Placental epithelial cell (primary cell): Measurements from ENCODE around the gene BCL2L14. TPM values are rescaled to one million over a fixed set of nuclear protein-coding genes. Genes with fewer than 3 reads are reported as not detected.

Experiments
- total RNA-seq: library from RNA; depleted of rRNA; stranded (reverse); fragments of >200 nt; gene quantifications from 2 replicates; pipeline ENCODE4 v1.2.3, GENCODE V29; 2012

The BCL2L14 gene, protein sequence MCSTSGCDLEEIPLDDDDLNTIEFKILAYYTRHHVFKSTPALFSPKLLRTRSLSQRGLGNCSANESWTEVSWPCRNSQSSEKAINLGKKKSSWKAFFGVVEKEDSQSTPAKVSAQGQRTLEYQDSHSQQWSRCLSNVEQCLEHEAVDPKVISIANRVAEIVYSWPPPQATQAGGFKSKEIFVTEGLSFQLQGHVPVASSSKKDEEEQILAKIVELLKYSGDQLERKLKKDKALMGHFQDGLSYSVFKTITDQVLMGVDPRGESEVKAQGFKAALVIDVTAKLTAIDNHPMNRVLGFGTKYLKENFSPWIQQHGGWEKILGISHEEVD
- total RNA-seq, result not detected in 2 replicates

DNA sequence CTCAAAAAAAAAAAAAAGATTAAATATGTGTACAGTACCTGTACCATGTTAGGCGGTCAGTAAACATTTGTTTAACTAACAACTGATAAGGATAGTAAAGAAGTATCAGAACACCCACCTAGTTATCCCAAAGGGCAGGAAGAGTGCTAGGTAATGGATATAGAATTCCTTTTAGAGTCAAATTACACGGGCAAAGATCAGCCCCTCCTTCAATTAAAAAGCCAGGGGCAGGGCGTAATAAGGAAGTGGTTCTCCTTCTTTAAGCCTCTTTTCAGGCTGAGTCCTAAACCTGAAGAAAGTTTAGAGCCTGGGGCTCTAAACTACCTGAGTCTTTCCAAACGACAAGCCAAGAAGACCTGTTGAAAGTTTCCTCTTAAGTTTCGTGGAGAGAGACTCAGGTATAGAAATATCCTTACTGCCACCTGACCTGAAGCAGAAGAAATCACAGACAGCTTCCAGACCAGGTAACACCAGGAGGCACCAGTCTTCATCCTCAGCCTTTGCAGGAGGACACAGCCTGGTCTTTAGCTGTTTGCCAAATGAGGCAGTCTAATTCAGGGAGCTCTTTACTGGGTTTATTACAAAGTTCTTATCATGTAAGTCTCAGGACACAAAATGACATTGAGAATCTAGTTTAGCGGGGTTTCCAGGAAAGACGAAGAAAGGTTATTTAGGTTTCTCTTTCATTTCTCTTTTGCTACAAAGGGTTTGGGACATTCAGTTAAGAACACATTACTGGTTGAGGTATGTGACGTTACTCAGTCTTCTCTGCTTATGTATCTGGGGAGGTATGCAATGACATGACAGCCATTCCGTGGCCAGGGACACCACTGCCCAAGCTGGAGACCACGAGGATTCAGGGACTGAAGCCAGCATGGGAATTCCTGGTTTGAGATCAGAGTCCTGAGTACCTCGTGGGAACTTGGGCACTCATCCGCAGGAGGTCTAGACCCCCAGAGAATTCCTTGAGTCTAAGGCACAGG, at the start of gene BCL2L14:
TSS of gene BCL2L14 (plus strand) at position 266 of the 983 bp plus-strand sequence. CDS start 8,367 bp downstream, outside the sequence.

Other genes with a start within 250 kb of the BCL2L14 start
- gene LRP6, start 196.1 kb downstream of the BCL2L14 start, total RNA-seq, result 18.0 and 21.2 TPM in 2 replicates